Omental fat pad (tissue), 4 donors: Measurements from ENCODE around the gene PODXL2. TPM values are rescaled to one million over a fixed set of nuclear protein-coding genes. Genes with fewer than 3 reads are reported as not detected.

Experiments used
- ATAC-seq: fragments of 150-250 bp; one replicate; pipeline ENCODE4 v1.9.1; 2016; ENCODE audit warnings: mild to moderate bottlenecking, moderate library complexity; ENCODE audit not compliant: low FRiP score
- DNase-seq: peaks from one replicate; pipeline ENCODE4 v3.0.0-alpha.2; 2019; ENCODE audit warnings: low spot score
- CTCF ChIP-seq, 3 donors: fragments of 450-650 bp; IDR thresholded peaks; one replicate each; pipeline ENCODE4 v1.5.1; 2016 to 2017; ENCODE audit warnings: antibody characterized with exemption in 3 of 3, mild to moderate bottlenecking in 3 of 3, moderate library complexity in 2 of 3
- total RNA-seq, 4 donors: library from RNA; depleted of rRNA; stranded (reverse); fragments of >200 nt; gene quantifications; one replicate each; pipeline ENCODE4 v1.1.0, GENCODE V29; 2016

Gene PODXL2
- total RNA-seq, 4 donors from 2014 or later = 1.7 to 6.3 (median 2.9) TPM

GRCh38 chr3:127612966-127613365 lies 16.0 kb upstream of the PODXL2 start:
- ATAC-seq = no peak
- no peak for TF ChIP-seq CTCF (IDR thresholded peaks at IDR 0.05)
- DNase-seq = no peak

- DNase-seq = no peak
- TF ChIP-seq CTCF (IDR thresholded peaks at IDR 0.05) = no peak
- no peak for ATAC-seq
These were observed 15.6 kb upstream of the PODXL2 start for GRCh38 chr3:127613406-127613805.

GRCh38 chr3:127614928-127615589 lies 13.9 kb upstream of the PODXL2 start:
- ATAC-seq (no peak), DNase-seq (no peak)
- TF ChIP-seq CTCF (IDR thresholded peaks at IDR 0.05) = no peak

- no peak for TF ChIP-seq CTCF (IDR thresholded peaks at IDR 0.05)
- DNase-seq (no peak), ATAC-seq (no peak)
These were observed 13.2 kb upstream of the PODXL2 start for GRCh38 chr3:127615631-127616305.

- no peak for TF ChIP-seq CTCF (IDR thresholded peaks at IDR 0.05)
- ATAC-seq = no peak
- no peak for DNase-seq
These were observed 12.0 kb upstream of the PODXL2 start for GRCh38 chr3:127616836-127617605.

GRCh38 chr3:127618891-127619290 lies 10.1 kb upstream of the PODXL2 start:
- TF ChIP-seq CTCF (IDR thresholded peaks at IDR 0.05) = no peak
- DNase-seq (no peak), ATAC-seq (no peak)
